Cardiac septum (tissue), 1 donor: ENCODE data around the gene EGFR. TPM values are rescaled to one million over a fixed set of nuclear protein-coding genes. Genes with fewer than 3 reads are reported as not detected.

ENCODE experiments used
- DNase-seq: peaks from one replicate; pipeline ENCODE4 v3.0.0-alpha.2; 2020; ENCODE audit warnings: low spot score
- intact Hi-C: fragments of 100-400 bp; cut with DNase I; formaldehyde crosslinking; loops from one replicate; pipeline ENCODE4 v1.14.0; 2022
- total RNA-seq: library from RNA; stranded (reverse); fragmentation: NEBNext Ultra II Directional; extraction: Animal tissue kit (Norgen Biotek cat#: 25700); gene quantifications from one replicate; pipeline ENCODE4 v1.2.1, GENCODE V29; 2021
- donor health status: DM: no; HTN: no; CAD: no.

The EGFR gene
- total RNA-seq, 1 donor from 2014 or later: 7.6 TPM

DNA sequence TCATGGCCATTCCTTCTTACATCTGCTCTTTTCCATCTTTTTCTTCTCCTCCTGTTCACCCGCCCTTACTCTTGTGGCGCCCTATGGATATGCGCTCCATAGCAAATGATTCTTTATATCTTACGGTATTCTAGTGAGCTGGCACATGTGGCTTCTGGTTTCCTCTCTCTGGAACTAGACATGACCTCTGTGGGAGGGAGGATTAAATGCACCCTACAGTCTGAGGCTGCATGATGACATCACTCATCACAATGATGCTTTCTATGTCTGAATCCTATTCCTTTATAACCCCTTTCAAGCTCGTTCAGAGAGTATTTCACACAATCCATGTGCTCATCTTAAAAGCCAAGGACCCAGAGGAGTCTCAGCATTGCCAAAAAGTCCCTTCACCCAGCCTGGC lies 153.3 kb downstream of the EGFR start:
- intact Hi-C loops: no loop called here
- no peak for DNase-seq

DNA sequence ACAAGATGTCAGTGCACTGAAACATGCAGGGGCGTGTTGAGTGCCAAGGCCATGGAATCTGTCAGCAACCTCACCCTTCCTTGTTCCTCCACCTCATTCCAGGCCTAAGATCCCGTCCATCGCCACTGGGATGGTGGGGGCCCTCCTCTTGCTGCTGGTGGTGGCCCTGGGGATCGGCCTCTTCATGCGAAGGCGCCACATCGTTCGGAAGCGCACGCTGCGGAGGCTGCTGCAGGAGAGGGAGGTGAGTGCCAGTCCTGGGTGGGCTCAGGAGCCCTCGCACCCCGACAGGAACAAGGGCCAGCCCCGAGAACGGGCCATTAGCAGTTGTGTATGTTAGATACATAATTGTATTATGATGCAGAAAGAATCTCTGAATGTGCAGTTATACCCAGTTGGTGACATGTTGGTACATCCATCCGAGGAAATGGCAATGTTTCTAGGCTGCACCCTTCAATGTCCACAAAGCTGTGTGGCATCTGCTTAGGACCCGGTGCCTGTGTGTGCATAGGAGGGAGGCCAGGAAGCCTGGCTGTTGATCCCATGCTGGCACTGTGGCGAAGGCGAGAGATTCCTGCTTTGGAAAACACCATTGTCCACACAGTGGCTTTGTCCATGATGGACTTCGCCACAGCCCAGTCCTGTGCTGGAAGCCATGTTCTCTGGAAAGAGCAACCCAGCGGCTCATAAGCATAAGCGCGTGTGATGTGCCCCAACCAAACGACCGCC lies 154.2 kb downstream of the EGFR start:
- no peak for DNase-seq
- intact Hi-C loops: no loop called here

DNA sequence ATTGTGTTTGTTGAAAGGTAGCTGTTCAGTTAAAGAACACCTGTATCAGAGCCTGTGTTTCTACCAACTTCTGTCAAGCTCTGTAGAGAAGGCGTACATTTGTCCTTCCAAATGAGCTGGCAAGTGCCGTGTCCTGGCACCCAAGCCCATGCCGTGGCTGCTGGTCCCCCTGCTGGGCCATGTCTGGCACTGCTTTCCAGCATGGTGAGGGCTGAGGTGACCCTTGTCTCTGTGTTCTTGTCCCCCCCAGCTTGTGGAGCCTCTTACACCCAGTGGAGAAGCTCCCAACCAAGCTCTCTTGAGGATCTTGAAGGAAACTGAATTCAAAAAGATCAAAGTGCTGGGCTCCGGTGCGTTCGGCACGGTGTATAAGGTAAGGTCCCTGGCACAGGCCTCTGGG lies 154.9 kb downstream of the EGFR start:
- no peak for DNase-seq
- intact Hi-C loops: no loop called here

DNA sequence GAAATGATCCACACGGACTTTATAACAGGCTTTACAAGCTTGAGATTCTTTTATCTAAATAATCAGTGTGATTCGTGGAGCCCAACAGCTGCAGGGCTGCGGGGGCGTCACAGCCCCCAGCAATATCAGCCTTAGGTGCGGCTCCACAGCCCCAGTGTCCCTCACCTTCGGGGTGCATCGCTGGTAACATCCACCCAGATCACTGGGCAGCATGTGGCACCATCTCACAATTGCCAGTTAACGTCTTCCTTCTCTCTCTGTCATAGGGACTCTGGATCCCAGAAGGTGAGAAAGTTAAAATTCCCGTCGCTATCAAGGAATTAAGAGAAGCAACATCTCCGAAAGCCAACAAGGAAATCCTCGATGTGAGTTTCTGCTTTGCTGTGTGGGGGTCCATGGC lies 155.6 kb downstream of the EGFR start:
- intact Hi-C loops: no loop called here
- DNase-seq: no peak

DNA sequence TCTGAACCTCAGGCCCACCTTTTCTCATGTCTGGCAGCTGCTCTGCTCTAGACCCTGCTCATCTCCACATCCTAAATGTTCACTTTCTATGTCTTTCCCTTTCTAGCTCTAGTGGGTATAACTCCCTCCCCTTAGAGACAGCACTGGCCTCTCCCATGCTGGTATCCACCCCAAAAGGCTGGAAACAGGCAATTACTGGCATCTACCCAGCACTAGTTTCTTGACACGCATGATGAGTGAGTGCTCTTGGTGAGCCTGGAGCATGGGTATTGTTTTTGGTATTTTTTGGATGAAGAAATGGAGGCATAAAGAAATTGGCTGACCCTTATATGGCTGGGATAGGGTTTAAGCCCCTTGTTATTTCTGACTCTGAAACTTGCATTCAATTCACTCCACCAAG lies 156.0 kb downstream of the EGFR start:
- no peak for DNase-seq
- intact Hi-C loops: no loop called here

DNA sequence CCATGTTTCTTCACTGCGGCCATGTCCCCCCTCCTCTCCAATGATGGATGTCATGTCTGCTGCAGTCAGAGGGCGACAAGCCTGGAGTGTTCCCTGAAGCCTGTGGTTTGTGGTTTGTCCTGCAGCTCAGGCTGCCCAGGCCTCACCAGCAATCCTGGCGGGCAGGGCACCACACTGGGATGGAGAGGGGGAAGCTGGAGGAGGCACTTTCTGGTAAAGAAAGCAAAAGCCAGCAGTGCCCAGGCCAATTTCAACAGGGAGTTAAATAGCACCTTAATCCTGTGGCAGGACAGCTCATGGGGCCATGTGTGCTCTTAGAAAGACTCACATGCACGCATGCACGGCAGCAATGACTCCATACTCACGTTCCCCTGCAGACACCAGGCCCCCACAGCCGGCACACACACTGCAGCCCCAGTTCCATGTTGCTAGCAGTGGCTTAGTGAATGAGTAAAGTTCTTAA lies 158.3 kb downstream of the EGFR start:
- no peak for DNase-seq
- intact Hi-C loops: no loop called here

DNA sequence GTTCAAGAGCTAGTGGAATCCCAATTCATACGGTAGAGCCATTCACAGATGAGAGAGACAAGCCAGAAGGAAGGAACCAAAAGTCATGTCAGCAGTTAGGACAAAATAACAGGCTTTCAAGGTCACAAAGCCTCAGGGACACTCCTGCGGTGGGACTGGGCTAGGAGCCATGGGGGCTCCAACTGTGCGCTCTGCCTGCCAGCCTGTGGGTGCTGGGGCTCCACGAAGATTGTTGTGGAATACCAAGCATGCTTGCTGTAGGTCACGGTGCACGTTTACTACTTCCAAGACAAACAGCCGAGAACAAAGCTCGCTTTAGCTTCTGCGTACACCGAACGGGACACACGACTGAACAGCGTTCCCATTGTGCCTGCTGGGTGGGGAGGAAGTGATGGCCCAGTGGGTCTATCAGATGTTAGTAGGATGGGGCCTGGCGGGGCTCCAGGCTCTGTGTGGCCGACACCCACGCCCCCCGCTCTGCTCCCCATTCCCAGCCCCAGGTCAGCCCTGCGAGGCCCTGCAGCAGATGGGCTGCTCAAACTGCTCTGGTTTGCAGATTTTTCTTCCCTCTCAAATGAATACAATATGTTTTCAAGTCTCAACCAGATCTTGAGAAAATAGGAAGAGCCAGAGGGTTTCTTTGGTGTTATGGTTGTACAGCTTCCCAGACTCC lies 158.9 kb downstream of the EGFR start:
- intact Hi-C loops: no loop called here
- DNase-seq: no peak

DNA sequence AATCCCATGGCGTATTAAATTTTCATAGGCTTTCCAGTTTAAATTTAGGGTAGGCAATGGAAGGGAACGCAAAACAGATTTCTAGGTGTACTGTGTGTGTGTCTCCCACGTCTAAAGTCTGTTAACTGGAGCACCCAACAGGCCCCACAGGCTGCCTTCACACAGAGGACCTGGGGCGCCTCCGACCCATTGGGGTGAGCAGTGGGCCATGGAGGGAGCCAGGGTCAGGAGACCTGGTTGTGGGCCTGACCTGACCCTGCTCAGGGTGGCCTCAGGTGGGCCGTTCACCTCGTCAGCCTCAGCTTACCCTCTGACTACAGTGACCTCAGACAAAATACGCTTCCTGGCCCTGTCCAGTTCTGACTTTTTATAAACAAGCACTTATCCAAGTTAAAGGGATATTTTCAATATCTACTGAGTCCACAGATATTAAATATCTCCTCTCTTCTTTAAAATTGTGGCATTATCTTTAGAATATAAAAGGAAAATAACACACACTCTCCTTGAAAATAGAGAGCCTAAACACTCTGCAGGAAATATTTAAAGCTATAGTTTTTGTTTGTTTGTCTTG lies 159.6 kb downstream of the EGFR start:
- DNase-seq: no peak
- intact Hi-C loops: no loop called here

DNA sequence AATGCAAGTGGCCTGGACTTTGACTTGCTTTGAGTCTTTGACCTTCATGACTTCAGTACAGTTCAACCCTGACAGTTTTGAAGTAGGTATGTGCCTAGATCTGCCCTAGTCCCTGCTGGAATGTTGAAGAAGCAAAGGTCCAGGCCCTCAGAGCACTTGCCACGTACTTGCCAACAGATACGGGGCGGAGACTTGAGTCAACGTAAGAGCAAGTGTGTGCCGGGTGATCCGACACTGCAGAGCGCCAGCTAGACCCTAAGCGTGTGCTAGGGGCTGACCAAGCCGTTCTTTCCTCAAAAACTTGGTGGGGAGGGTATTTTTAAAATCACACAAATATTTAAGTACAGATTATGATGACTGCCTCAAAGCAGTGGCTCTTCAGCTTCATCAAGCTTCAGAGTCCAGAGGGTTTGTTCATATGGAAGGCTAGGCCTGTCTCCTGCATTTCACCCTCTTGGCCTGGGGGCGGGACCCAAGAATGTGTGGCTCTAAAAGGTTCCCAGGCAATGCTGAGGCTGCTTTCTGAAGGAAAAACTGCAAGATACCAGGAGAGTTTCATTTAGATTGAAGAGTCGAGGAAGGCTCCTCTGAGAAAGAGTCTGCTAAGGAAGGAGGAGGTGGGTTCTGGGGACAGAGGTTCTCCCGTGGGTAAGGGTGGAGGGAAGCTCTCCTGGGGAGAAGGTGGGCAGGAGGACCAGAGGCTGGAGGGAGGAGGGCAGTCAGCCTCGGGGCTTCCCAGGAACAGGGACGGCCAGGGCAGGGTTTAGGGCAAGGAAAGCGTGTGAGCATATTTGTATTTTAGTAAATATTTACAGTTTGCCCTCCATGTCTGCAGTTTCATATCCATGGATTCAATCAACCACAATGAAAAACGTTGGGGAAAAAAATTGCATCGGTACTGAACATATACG lies 160.3 kb downstream of the EGFR start:
- intact Hi-C loops: no loop called here
- DNase-seq: no peak

DNA sequence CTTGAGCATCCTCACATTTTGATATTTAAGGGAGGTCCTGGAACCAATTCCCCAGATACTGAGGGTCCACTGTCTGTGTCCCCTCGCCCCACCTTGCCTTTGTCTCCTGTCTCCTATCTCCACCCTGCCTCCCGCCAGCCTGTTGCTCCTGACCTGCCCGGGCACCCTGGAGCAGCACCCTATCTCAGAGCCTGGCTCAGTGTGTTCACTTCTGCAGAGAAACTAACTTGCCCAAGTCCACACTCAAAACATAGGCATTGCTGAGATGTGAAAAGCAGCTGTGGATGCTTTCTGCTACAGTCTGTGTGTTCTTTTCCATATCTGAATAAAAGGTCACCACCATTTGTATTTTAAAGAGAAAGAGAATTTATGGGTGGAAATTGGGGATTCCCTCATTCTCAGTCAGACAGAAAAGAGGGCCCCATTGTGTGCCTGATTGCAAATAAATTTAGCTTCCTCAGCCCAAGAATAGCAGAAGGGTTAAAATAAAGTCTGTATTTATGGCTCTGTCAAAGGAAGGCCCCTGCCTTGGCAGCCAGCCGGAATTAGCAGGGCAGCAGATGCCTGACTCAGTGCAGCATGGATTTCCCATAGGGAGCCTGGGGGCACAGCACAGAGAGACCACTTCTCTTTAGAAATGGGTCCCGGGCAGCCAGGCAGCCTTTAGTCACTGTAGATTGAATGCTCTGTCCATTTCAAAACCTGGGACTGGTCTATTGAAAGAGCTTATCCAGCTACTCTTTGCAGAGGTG lies 161.3 kb downstream of the EGFR start:
- intact Hi-C loops: no loop called here
- DNase-seq: no peak

DNA sequence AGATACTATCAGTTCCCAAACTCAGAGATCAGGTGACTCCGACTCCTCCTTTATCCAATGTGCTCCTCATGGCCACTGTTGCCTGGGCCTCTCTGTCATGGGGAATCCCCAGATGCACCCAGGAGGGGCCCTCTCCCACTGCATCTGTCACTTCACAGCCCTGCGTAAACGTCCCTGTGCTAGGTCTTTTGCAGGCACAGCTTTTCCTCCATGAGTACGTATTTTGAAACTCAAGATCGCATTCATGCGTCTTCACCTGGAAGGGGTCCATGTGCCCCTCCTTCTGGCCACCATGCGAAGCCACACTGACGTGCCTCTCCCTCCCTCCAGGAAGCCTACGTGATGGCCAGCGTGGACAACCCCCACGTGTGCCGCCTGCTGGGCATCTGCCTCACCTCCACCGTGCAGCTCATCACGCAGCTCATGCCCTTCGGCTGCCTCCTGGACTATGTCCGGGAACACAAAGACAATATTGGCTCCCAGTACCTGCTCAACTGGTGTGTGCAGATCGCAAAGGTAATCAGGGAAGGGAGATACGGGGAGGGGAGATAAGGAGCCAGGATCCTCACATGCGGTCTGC lies 162.2 kb downstream of the EGFR start:
- intact Hi-C loops: no loop called here
- no peak for DNase-seq

DNA sequence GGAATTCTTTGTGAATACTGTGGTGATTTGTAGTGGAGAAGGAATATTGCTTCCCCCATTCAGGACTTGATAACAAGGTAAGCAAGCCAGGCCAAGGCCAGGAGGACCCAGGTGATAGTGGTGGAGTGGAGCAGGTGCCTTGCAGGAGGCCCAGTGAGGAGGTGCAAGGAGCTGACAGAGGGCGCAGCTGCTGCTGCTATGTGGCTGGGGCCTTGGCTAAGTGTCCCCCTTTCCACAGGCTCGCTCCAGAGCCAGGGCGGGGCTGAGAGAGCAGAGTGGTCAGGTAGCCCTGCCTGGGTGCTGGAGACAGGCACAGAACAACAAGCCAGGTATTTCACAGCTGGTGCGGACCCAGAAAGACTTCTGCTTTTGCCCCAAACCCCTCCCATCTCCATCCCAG lies 162.9 kb downstream of the EGFR start:
- intact Hi-C loops: no loop called here
- no peak for DNase-seq

DNA sequence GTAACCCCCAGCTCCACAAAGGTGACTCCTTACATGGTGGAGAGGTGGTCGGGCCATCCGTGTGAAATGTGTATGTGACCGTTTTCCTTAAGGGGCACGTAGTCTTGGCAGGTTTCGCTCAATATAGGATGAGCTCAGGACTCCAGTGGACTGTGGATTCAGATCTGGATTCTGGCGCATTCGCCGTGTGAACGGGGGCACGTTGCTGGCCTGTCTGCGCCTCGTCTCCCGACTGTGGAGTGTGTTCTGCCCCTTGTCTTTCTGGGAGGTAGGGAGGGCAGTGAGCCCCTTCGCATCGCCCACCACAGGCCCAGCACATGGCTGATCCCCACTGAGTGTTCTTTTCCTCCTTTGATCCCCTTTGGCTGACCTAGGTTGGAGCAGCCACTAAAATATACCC lies 165.1 kb downstream of the EGFR start:
- no peak for DNase-seq
- intact Hi-C loops: no loop called here

DNA sequence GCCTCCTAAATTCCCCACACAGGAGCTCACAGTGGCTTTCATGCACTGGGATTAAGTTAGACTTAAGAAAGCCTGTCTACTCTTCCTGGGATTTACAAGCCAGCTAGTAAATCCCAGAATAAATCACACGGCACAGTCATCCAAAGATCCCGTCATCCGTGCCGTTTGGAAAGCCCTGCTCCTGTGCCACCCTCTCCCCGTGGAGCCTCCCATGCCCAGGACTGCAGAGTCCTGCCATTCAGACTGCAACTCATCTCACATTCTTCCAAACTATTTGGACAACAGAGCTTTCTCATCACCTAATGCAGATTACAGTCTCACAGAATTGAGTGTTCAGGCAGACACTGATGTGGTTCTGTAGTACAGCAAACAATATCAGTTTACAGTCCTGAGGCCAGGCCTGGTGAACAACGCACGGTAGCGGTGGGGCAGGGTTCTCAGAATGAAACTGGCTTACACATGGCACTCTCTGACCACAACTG lies 166.5 kb downstream of the EGFR start:
- intact Hi-C loops: no loop called here

DNA sequence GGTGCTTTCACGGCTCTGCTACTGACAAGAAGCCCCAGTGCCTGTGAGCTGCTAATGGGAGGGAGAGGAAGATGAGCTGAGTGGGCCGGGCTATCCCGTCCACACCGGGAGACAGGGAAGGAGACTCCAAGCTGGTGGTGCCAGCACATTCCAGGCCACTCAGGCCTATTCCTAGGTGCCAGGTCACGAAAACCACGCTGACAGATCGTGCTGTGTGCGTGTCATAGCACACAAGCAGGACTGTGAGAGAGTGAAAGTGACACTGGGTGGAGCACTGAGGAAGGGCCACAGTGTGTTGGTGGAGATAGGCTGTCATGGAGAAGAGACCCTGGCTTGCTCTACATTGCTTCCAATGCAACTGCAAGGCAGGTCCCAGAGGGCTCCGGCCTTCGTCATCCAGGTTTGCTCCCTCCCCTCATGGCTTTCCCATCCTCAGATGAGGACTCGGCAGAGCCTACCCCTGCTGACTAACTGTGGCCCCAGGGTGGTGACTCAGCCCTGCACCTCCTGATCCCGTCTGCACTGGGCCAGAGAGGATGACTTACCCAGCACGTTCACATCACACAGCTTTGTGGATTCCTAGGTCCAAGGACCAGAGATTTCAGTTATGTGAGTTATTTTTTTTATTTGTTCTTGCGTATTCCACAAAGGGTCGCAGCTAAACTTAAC lies 167.3 kb downstream of the EGFR start:
- no peak for DNase-seq
- intact Hi-C loops: no loop called here

More for the DNA sequence above, 166.5 kb downstream of the EGFR start:
- DNase-seq: no peak

DNA sequence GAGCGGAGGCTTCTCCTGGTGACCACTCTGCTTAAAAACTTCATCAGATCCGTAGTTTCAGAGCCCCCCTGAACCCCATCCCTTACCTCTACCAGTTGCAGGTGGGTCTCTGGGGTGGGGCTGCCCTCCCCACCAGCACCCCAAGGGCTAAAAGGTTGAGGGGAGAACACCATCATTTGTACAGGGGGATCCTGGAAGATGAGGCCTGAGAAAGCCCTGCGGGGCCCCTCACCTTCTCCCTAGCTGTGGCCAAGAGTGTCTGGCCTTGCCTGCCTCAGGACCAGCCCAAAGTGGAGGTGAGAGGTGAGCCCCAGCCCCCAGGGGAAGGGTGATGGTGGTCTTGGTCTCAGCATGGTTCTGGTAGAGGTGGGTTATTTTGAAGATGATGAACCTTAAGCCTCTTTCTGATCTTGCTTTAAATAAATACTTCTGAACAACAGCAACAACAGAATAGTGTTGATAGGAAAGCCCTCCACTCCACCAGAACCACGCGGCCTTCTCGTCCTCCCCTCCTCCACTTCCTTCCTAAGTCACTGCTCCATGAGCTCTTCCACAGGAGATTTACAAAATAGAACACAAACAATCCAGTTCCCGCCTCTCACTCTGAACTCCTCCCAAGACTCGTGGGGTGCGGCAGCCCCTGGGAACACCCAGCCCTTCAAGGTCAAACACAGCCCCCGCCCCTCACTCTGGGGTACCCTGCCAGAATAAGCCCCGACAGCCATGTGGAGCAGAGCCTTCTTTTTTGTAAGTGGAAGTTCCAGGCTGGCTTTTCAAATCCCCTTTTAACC lies 169.1 kb downstream of the EGFR start:
- no peak for DNase-seq
- intact Hi-C loops: no loop called here

DNA sequence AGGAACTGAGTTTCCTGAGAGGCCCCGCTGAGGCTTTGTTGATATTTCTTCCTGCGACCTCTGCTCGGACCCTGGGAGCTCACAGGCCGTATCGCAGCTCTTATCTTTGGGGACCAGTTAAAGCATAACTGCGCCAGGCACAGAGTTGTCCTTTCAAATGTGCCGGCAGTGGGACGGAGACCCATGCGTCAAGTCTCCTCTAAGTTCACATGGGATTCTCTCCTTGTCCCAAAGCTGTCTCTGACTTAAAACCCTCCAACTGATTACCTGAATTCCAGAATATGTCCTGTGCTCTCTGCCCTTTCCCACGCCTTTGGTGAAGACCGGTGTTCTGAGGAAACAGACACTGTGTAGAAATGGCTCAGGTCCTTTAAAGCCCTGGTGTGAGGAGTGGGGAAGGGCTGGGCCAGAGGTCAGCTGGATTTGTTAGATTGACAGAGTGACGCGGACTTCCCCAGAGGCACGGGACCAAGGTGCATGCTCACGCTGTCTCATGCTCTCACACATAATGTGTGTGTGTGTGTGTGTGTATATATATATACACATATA lies 169.8 kb downstream of the EGFR start:
- DNase-seq: no peak
- intact Hi-C loops: no loop called here
